ENCODE results near the gene CCDC30. TPM values are rescaled to one million over a fixed set of nuclear protein-coding genes. Genes with fewer than 3 reads are reported as not detected.

The CCDC30 gene
- total and polyA plus RNA-seq, 2 experiments from 2014 or later, result 2.6 to 12.9 TPM

DNA sequence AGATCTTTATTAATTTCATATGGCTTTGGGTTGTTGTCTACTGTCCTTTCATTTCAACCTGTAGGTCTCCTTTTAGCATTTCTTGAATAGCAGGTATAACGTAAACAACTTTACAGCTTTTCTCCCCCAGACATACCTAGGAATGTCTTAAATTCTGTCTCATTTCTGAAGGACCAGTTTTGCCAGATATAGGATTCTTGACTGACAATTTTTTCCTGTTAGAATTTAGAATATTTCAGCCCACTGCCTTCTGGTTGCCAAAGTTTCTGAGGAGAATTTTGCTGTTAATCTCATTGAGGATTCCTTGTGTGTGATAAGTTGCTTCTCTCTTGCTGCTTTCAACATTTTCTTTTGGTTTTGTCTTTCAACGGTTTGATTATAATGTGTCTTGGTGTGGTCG, 60.1 kb downstream of the CCDC30 start:
- Histone ChIP-seq H3K9me3 (ENCODE audit: low read depth) (no peaks in the 10 kb centered on the region), H3K36me3 (replicated peaks; ENCODE audit: insufficient read depth, low read depth) (no peaks in the 10 kb centered on the region), H3K4me1 (ENCODE audit: insufficient read depth) (no peaks in the 10 kb centered on the region), H2AFZ (no peak overlapping the region), H4K20me1 (ENCODE audit: insufficient read depth, poor library complexity, severe bottlenecking) (no peaks in the 10 kb centered on the region), H3K27me3 (no peaks in the 10 kb centered on the region), H3K79me2 (no peaks in the 10 kb centered on the region), H3K4me3 (no peak overlapping the region), H3K27ac (no peak overlapping the region), H3K4me2 (no peak overlapping the region), H3K9me2 (replicated peaks; ENCODE audit: insufficient read depth) (no peaks in the 10 kb centered on the region)
- TF ChIP-seq EZH2phosphoT487 (IDR thresholded peaks at IDR 0.05; ENCODE audit: low read depth, severe bottlenecking, unreplicated experiment) (no peak), EZH2 (IDR thresholded peaks at IDR 0.05; ENCODE audit: borderline replicate concordance) (no peak)
- TF ChIP-seq, protein P1, sequence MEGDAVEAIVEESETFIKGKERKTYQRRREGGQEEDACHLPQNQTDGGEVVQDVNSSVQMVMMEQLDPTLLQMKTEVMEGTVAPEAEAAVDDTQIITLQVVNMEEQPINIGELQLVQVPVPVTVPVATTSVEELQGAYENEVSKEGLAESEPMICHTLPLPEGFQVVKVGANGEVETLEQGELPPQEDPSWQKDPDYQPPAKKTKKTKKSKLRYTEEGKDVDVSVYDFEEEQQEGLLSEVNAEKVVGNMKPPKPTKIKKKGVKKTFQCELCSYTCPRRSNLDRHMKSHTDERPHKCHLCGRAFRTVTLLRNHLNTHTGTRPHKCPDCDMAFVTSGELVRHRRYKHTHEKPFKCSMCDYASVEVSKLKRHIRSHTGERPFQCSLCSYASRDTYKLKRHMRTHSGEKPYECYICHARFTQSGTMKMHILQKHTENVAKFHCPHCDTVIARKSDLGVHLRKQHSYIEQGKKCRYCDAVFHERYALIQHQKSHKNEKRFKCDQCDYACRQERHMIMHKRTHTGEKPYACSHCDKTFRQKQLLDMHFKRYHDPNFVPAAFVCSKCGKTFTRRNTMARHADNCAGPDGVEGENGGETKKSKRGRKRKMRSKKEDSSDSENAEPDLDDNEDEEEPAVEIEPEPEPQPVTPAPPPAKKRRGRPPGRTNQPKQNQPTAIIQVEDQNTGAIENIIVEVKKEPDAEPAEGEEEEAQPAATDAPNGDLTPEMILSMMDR (IDR thresholded peaks at IDR 0.05; ENCODE audit: poor library complexity), result no peak
- 89% methylated on average over 3 of the region's 3 CpGs for WGBS (ENCODE audit: low lambda C conversion rate, missing lambda C conversion rate)
- no peak for DNase-seq (ENCODE audit: low spot score)

DNA sequence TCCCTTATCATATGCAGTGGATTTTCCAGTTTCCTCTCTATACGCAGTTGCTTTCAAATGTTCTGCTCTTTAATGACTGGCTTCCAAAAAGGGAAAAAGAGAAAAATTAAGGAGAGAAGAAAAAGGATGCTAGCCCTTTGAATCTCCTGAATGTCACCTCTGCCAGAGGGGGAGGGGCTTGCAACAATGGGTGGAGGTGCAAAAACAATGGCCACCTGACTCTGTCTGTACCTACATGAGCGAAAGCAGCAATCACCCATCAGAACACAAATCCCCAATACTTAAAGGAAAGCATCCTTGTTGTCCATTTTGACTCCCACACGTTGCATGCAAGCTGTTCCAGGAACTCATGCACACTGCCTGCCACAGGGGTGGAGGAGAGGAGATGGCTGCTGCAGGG, 61.2 kb downstream of the CCDC30 start:
- H2AFZ ChIP-seq, result no peak overlapping the region
- no peaks in the 10 kb centered on the region for H4K20me1 ChIP-seq (ENCODE audit: insufficient read depth, poor library complexity, severe bottlenecking)
- no peaks in the 10 kb centered on the region for H3K36me3 ChIP-seq (replicated peaks; ENCODE audit: insufficient read depth, low read depth)
- H3K27me3 ChIP-seq, result no peaks in the 10 kb centered on the region
- WGBS (ENCODE audit: low lambda C conversion rate, missing lambda C conversion rate), result 69% methylated on average over 3 of the region's 3 CpGs
- no peaks in the 10 kb centered on the region for H3K9me3 ChIP-seq (ENCODE audit: low read depth)
- H3K4me1 ChIP-seq (ENCODE audit: insufficient read depth), result no peaks in the 10 kb centered on the region
- no peak overlapping the region for H3K27ac ChIP-seq
- no peak for DNase-seq (ENCODE audit: low spot score)
- H3K9me2 ChIP-seq (replicated peaks; ENCODE audit: insufficient read depth), result no peaks in the 10 kb centered on the region
- no peak for TF ChIP-seq EZH2 (IDR thresholded peaks at IDR 0.05; ENCODE audit: borderline replicate concordance)
- TF ChIP-seq, protein P1 (IDR thresholded peaks at IDR 0.05; ENCODE audit: poor library complexity), result no peak
- no peak for TF ChIP-seq EZH2phosphoT487 (IDR thresholded peaks at IDR 0.05; ENCODE audit: low read depth, severe bottlenecking, unreplicated experiment)
- H3K4me3 ChIP-seq, result no peak overlapping the region
- H3K4me2 ChIP-seq, result no peak overlapping the region
- no peaks in the 10 kb centered on the region for H3K79me2 ChIP-seq

DNA sequence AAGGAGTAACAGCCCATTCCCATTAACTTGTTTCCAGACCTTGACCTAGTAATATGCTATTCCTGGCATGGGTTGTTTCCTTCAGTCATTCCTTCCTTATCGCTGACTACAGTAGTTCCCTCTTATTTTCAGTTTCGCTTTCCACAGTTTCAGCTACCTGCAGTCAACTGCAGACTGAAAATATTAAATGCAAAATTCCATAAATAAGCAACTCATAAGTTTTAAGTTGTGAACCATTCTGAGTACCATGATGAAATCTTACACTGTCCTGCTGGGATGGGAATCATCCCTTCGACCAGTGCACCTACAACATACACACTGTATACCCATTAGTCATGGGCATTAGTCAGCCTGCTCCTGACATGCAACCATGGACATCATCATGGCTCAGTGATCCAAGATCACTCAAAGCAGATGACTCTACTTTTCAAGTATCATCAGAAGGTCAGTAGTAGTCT, 66.7 kb downstream of the CCDC30 start:
- no peaks in the 10 kb centered on the region for H3K9me2 ChIP-seq (replicated peaks; ENCODE audit: insufficient read depth)
- H3K9me3 ChIP-seq (ENCODE audit: low read depth), result no peaks in the 10 kb centered on the region
- H2AFZ ChIP-seq, result no peak overlapping the region
- H4K20me1 ChIP-seq (ENCODE audit: insufficient read depth, poor library complexity, severe bottlenecking), result no peaks in the 10 kb centered on the region
- WGBS (ENCODE audit: low lambda C conversion rate, missing lambda C conversion rate), result 94% methylated on average over 3 of the region's 3 CpGs
- H3K4me2 ChIP-seq, result no peak overlapping the region
- H3K79me2 ChIP-seq, result no peaks in the 10 kb centered on the region
- TF ChIP-seq, protein P1 (IDR thresholded peaks at IDR 0.05; ENCODE audit: poor library complexity), result no peak
- TF ChIP-seq EZH2phosphoT487 (IDR thresholded peaks at IDR 0.05; ENCODE audit: low read depth, severe bottlenecking, unreplicated experiment), result no peak
- no peak for TF ChIP-seq EZH2 (IDR thresholded peaks at IDR 0.05; ENCODE audit: borderline replicate concordance)
- no peak overlapping the region for H3K4me3 ChIP-seq
- H3K36me3 ChIP-seq (replicated peaks; ENCODE audit: insufficient read depth, low read depth), result no peaks in the 10 kb centered on the region
- no peak for DNase-seq (ENCODE audit: low spot score)
- no peaks in the 10 kb centered on the region for H3K27me3 ChIP-seq
- no peak overlapping the region for H3K27ac ChIP-seq
- no peaks in the 10 kb centered on the region for H3K4me1 ChIP-seq (ENCODE audit: insufficient read depth)

DNA sequence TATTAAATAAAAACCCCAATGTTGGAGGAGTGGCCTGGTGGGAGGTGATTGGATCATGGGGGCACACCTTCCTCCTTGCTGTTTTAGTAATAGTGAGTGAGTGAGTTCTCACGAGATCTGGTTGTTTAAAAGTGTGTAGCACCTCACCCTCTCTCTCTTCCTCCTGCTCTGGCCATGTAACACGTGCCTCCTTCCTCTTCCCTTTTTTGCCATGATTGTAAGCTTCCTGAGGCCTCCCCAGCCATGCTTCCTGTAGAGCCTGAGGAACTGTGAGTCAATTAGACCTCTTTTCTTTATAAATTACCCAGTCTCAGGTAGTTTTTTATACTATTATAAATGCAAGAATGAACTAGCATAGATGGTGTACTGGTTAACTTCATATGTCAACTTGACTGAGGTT, 68.0 kb downstream of the CCDC30 start:
- Histone ChIP-seq H3K4me3 (no peak overlapping the region), H3K27ac (no peak overlapping the region), H3K27me3 (no peaks in the 10 kb centered on the region), H4K20me1 (ENCODE audit: insufficient read depth, poor library complexity, severe bottlenecking) (no peaks in the 10 kb centered on the region), H3K36me3 (replicated peaks; ENCODE audit: insufficient read depth, low read depth) (no peaks in the 10 kb centered on the region), H3K9me3 (ENCODE audit: low read depth) (no peaks in the 10 kb centered on the region), H3K9me2 (replicated peaks; ENCODE audit: insufficient read depth) (no peaks in the 10 kb centered on the region), H3K4me2 (no peak overlapping the region), H2AFZ (no peak overlapping the region), H3K79me2 (no peaks in the 10 kb centered on the region), H3K4me1 (ENCODE audit: insufficient read depth) (no peaks in the 10 kb centered on the region)
- 80% methylated on average over 2 of the region's 2 CpGs for WGBS (ENCODE audit: low lambda C conversion rate, missing lambda C conversion rate)
- TF ChIP-seq, protein P1 (IDR thresholded peaks at IDR 0.05; ENCODE audit: poor library complexity), result no peak
- no peak for DNase-seq (ENCODE audit: low spot score)

All from hepatocyte (in vitro differentiated cells).